ENCODE data around the gene HDAC3.

GRCh38 chr5:141669520-141669919 is 32.9 kb upstream of the HDAC3 start:
- TF ChIP-seq POLR2A (IDR thresholded peaks at IDR 0.05) (no peak), CTCF (IDR thresholded peaks at IDR 0.05) (no peak)
